AG04449 (cell line): ENCODE data around the gene DPYSL5.

Experiments
- CTCF ChIA-PET: fragments of 350-600 bp; formaldehyde crosslinking; extraction: SDS; loops from one replicate; lab custom pipeline; 2021; ENCODE audit warnings: antibody characterized with exemption; lab: Yijun Ruan, JAX
- POLR2A ChIA-PET: fragments of 400-600, 350-600 bp; formaldehyde crosslinking; extraction: SDS; loops from one replicate; lab custom pipeline; 2020; ENCODE audit warnings: antibody characterized with exemption, inconsistent platforms; lab: Yijun Ruan, JAX
- DNase-seq: peaks from one replicate; pipeline ENCODE4 v3.0.0-alpha.2; 2010; ENCODE audit warnings: low read depth, low spot score
- H3K4me3 ChIP-seq: 2 replicates; pipeline ENCODE4 v1.5.1; 2011; ENCODE audit warnings: low read depth, mild to moderate bottlenecking, control low read depth, low read length
- CTCF ChIP-seq: IDR thresholded peaks from one replicate; pipeline ENCODE4 v1.5.1; 2011; ENCODE audit warnings: mild to moderate bottlenecking, moderate library complexity, low read length, control low read depth, inconsistent platforms; ENCODE audit not compliant: insufficient read depth; ENCODE audit errors: missing control alignments

DPYSL5 gene

GRCh38 chr2:26913999-26914658, 66.2 kb downstream of the DPYSL5 start:
- POLR2A ChIA-PET: no interaction called here
- H3K4me3 ChIP-seq: no peak overlapping the region
- DNase-seq: no peak
- CTCF ChIA-PET: interaction anchor here (1.0 to 1.9 kb wide), 2 partner anchors 8 to 28 kb away, joined by 3 to 11 read pairs; no protein-coding TSS in a partner anchor
- TF ChIP-seq CTCF: no peak

- POLR2A ChIA-PET: no interaction called here
- CTCF ChIA-PET: interaction anchor here (1.0 to 1.3 kb wide), 2 partner anchors 27 to 68 kb away, joined by 3 to 6 read pairs; no protein-coding TSS in a partner anchor
- TF ChIP-seq CTCF: no peak
These were observed 66.9 kb downstream of the DPYSL5 start for GRCh38 chr2:26914659-26915310.

GRCh38 chr2:26915316-26915715, 67.4 kb downstream of the DPYSL5 start:
- DNase-seq: no peak
- TF ChIP-seq CTCF: no peak
- ChIA-PET CTCF (interaction anchor here (1.0 to 1.3 kb wide), 3 partner anchors 27 to 69 kb away, joined by 3 to 7 read pairs (median 6); no protein-coding TSS in a partner anchor), POLR2A (no interaction called here)
- no peak overlapping the region for H3K4me3 ChIP-seq

More at GRCh38 chr2:26914659-26915310, 66.9 kb downstream of the DPYSL5 start:
- no peak for DNase-seq
- no peak overlapping the region for H3K4me3 ChIP-seq

GRCh38 chr2:26916128-26916692, 68.3 kb downstream of the DPYSL5 start:
- H3K4me3 ChIP-seq: no peak overlapping the region
- DNase-seq: no peak
- ChIA-PET POLR2A (no interaction called here), CTCF (interaction anchor here (1.1 kb wide), 1 partner anchor 26 kb away, joined by 7 read pairs; no protein-coding TSS in a partner anchor)
- TF ChIP-seq CTCF: no peak

GRCh38 chr2:26917135-26917836, 69.4 kb downstream of the DPYSL5 start:
- H3K4me3 ChIP-seq: no peak overlapping the region
- ChIA-PET CTCF (interaction anchor here (0.6 to 1.3 kb wide), 3 partner anchors 11 to 45 kb away, joined by 3 to 4 read pairs (median 4); no protein-coding TSS in a partner anchor), POLR2A (no interaction called here)
- TF ChIP-seq CTCF: no peak
- no peak for DNase-seq
